Aorta (tissue), 5 donors: ENCODE results near the gene MFNG. TPM values are rescaled to one million over a fixed set of nuclear protein-coding genes. Genes with fewer than 3 reads are reported as not detected.

Experiments
- ATAC-seq: fragments of 200-7000 bp; cut with Tn5 transposase; one replicate; pipeline ENCODE4 v1.9.1; 2022; ENCODE audit warnings: moderate library complexity; ENCODE audit not compliant: low FRiP score
- DNase-seq, 2 donors: peaks; one replicate each; pipeline ENCODE4 v3.0.0-alpha.2; 2020
- H3K27ac ChIP-seq, 2 donors: one replicate each; pipeline ENCODE4 v1.5.1; 2013; ENCODE audit warnings: low read length in 2 of 2, mild to moderate bottlenecking in 2 of 2, moderate library complexity in 2 of 2, control low read depth in 1 of 2, inconsistent platforms in 1 of 2, low read depth in 1 of 2
- H3K27me3 ChIP-seq, 2 donors: one replicate each; pipeline ENCODE4 v1.6.1; 2013; ENCODE audit warnings: control low read depth in 1 of 2, low read length in 1 of 2, mild to moderate bottlenecking in 1 of 2, moderate library complexity in 1 of 2; ENCODE audit not compliant: insufficient read depth in 2 of 2, control insufficient read depth in 1 of 2
- H3K36me3 ChIP-seq, 2 donors: one replicate each; pipeline ENCODE4 v1.6.1; 2013; ENCODE audit warnings: control low read depth in 1 of 2, low read length in 1 of 2, mild to moderate bottlenecking in 1 of 2; ENCODE audit not compliant: insufficient read depth in 2 of 2, control insufficient read depth in 1 of 2
- H3K4me1 ChIP-seq, 2 donors: one replicate each; pipeline ENCODE4 v1.6.1; 2013; ENCODE audit warnings: low read length in 2 of 2, control low read depth in 1 of 2, mild to moderate bottlenecking in 1 of 2, moderate library complexity in 1 of 2; ENCODE audit not compliant: insufficient read depth in 2 of 2, control insufficient read depth in 1 of 2
- H3K4me3 ChIP-seq, 2 donors: one replicate each; pipeline ENCODE4 v1.5.1; 2013; ENCODE audit warnings: low read length in 2 of 2, control low read depth in 1 of 2, mild to moderate bottlenecking in 1 of 2
- H3K9me3 ChIP-seq: one replicate; pipeline ENCODE4 v1.6.1; 2013; ENCODE audit warnings: mild to moderate bottlenecking, low read length; ENCODE audit not compliant: control insufficient read depth
- WGBS, 2 donors: extraction: QIAGEN DNeasy Blood & Tissue Kit; methylation state at CpG; one replicate each; pipeline ENCODE4 v1.1.7; 2013; 5-methylcytosine and 5-hydroxymethylcytosine counted together
- intact Hi-C, 2 donors: fragments of 100-400 bp; cut with DNase I; formaldehyde crosslinking; loops; one replicate each; pipeline versions ENCODE4 v1.14.2 to v1.15.0; 2022
- polyA plus RNA-seq, 2 donors: library from polyadenylated mRNA; stranded (reverse); fragments of 200-250 nt; gene quantifications; one replicate each; pipeline ENCODE4 v1.2.3, GENCODE V29; 2013
- total RNA-seq, 2 donors: library from RNA; stranded (reverse); fragmentation: NEBNext Ultra II Directional; extraction: Animal tissue kit (Norgen Biotek cat#: 25700); gene quantifications; one replicate each; pipeline ENCODE4 v1.2.1, GENCODE V29; 2021
- donor health status: healthy with polysubstance abuse.
- donor health status: Bipolar disorder and iron deficiency.
- donor health status: DM: no; HTN: no; CAD: no.
- donor health status: DM: no; HTN: no; CAD: no.
- donor health status: DM: yes; HTN: yes; CAD: no.

Gene MFNG
- total and polyA plus RNA-seq, 4 donors, result 6.7 to 35.4 (median 17.4) TPM

GRCh38 chr22:37483050-37483449 is 3.1 kb downstream of the MFNG start:
- Histone ChIP-seq H3K9me3 (no peaks in the 10 kb centered on the region), H3K4me1 (no peaks in the 10 kb centered on the region), H3K27me3 (no peaks in the 10 kb centered on the region), H3K4me3 (no peak overlapping the region), H3K27ac (no peak overlapping the region), H3K36me3 (no peaks in the 10 kb centered on the region)
- intact Hi-C loops, result no loop called here
- WGBS, 2 donors, result 76 to 78% methylated on average over 13 of the region's 13 CpGs
- no peak for DNase-seq
- no peak for ATAC-seq

GRCh38 chr22:37482244-37482643 is 3.9 kb downstream of the MFNG start:
- Histone ChIP-seq H3K4me1 (no peaks in the 10 kb centered on the region), H3K9me3 (no peaks in the 10 kb centered on the region), H3K27ac (no peak overlapping the region), H3K27me3 (no peaks in the 10 kb centered on the region), H3K4me3 (no peak overlapping the region), H3K36me3 (no peaks in the 10 kb centered on the region)
- DNase-seq (no peak), ATAC-seq (no peak)
- WGBS, 2 donors, result 89 to 92% methylated on average over 9 of the region's 9 CpGs
- intact Hi-C loops, result no loop called here

- intact Hi-C loops, result no loop called here
- H3K4me3 ChIP-seq, result no peak overlapping the region
- ATAC-seq (no peak), DNase-seq (no peak)
- WGBS, 2 donors, result 89 to 91% methylated on average over 12 of the region's 12 CpGs
- no peaks in the 10 kb centered on the region for H3K9me3 ChIP-seq
- no peaks in the 10 kb centered on the region for H3K4me1 ChIP-seq
- H3K36me3 ChIP-seq, result no peaks in the 10 kb centered on the region
- no peaks in the 10 kb centered on the region for H3K27me3 ChIP-seq
- no peak overlapping the region for H3K27ac ChIP-seq
These were observed 4.8 kb downstream of the MFNG start for GRCh38 chr22:37481347-37481907.

- DNase-seq (no peak), ATAC-seq (no peak)
- H3K4me1 ChIP-seq, result no peaks in the 10 kb centered on the region
- WGBS, 2 donors, result 83 to 84% methylated on average over 17 of the region's 17 CpGs
- no peak overlapping the region for H3K27ac ChIP-seq
- no peaks in the 10 kb centered on the region for H3K36me3 ChIP-seq
- no peaks in the 10 kb centered on the region for H3K9me3 ChIP-seq
- intact Hi-C loops, result no loop called here
- no peaks in the 10 kb centered on the region for H3K27me3 ChIP-seq
- no peak overlapping the region for H3K4me3 ChIP-seq
These were observed 5.5 kb downstream of the MFNG start for GRCh38 chr22:37480387-37481346.

- 77 to 84% methylated on average over 15 of the region's 15 CpGs for WGBS, 2 donors
- no peaks in the 10 kb centered on the region for H3K4me1 ChIP-seq
- no peak overlapping the region for H3K27ac ChIP-seq
- intact Hi-C loops, result no loop called here
- ATAC-seq (no peak), DNase-seq (no peak)
- H3K9me3 ChIP-seq, result no peaks in the 10 kb centered on the region
- no peaks in the 10 kb centered on the region for H3K36me3 ChIP-seq
- no peaks in the 10 kb centered on the region for H3K27me3 ChIP-seq
- no peak overlapping the region for H3K4me3 ChIP-seq
These were observed 7.0 kb downstream of the MFNG start for GRCh38 chr22:37479196-37479595.

- Histone ChIP-seq H3K27ac (no peak overlapping the region), H3K9me3 (no peaks in the 10 kb centered on the region), H3K4me3 (no peak overlapping the region), H3K4me1 (no peaks in the 10 kb centered on the region), H3K36me3 (no peaks in the 10 kb centered on the region), H3K27me3 (no peaks in the 10 kb centered on the region)
- WGBS, 2 donors, result 68 to 69% methylated on average over 14 of the region's 14 CpGs
- ATAC-seq, result no peak
- DNase-seq, result no peak
- intact Hi-C loops, result no loop called here
These were observed 9.5 kb downstream of the MFNG start for GRCh38 chr22:37476389-37477329.

- 70 to 75% methylated on average over 11 of the region's 11 CpGs for WGBS, 2 donors
- Histone ChIP-seq H3K27me3 (no peaks in the 10 kb centered on the region), H3K36me3 (no peaks in the 10 kb centered on the region), H3K4me1 (no peaks in the 10 kb centered on the region), H3K9me3 (no peaks in the 10 kb centered on the region), H3K27ac (no peak overlapping the region), H3K4me3 (no peak overlapping the region)
- intact Hi-C loops, result no loop called here
- ATAC-seq, result no peak
- no peak for DNase-seq
These were observed 11.6 kb downstream of the MFNG start for GRCh38 chr22:37474447-37475090.

GRCh38 chr22:37473437-37473946 is 12.7 kb downstream of the MFNG start:
- Histone ChIP-seq H3K4me1 (no peaks in the 10 kb centered on the region), H3K9me3 (no peaks in the 10 kb centered on the region), H3K27ac (no peak overlapping the region), H3K27me3 (no peaks in the 10 kb centered on the region), H3K4me3 (no peak overlapping the region), H3K36me3 (no peaks in the 10 kb centered on the region)
- DNase-seq, result no peak
- WGBS, 2 donors, result 76% methylated on average over 8 of the region's 8 CpGs
- intact Hi-C loops, result no loop called here
- ATAC-seq, result no peak
